ENCODE measurements around the gene MAJIN. TPM values are rescaled to one million over a fixed set of nuclear protein-coding genes. Genes with fewer than 3 reads are reported as not detected.

The MAJIN gene
- total and polyA plus RNA-seq, 2 experiments from 2014 or later = not detected

DNA sequence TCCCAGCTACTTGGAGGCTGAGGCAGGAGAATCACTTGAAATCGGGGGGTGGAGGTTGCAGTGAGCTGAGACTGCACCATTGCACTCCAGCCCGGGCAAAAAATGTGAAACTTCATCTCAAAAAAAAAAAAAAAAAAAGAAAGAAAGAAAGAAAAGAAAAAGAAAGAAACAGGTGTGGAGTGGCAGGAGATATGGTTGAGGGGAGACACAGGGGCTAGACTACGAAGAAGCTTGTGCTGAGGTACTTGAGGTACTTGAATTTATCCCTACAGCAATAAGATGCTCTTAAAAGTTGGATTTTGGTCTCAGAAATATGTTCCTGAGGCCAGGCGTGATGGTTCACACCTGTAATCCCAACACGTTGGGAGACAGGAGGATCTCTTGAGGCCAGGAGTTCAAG, 2.2 kb upstream of the MAJIN start:
- Histone ChIP-seq H3K9me2 (ENCODE audit: insufficient read depth) (no peaks in the 10 kb centered on the region), H3K4me1 (ENCODE audit: insufficient read depth) (no peaks in the 10 kb centered on the region), H3K79me2 (replicated peaks; ENCODE audit: insufficient read depth) (no peaks in the 10 kb centered on the region), H2AFZ (no peak overlapping the region), H3K27me3 (ENCODE audit: insufficient read depth) (peaks cover 26% of the 10 kb centered on the region), H3K4me2 (no peak overlapping the region), H3K4me3 (no peak overlapping the region), H3K36me3 (ENCODE audit: insufficient read depth) (no peaks in the 10 kb centered on the region), H4K20me1 (replicated peaks; ENCODE audit: insufficient read depth) (no peaks in the 10 kb centered on the region; the same call in 1 of the 2 replicates), H3K27ac (ENCODE audit: low read depth) (no peak overlapping the region), H3F3A (replicated peaks; ENCODE audit: low read depth) (no peaks in the 10 kb centered on the region)
- ATAC-seq = no peak
- Mint-ChIP-seq H3K27me3 (ENCODE audit: insufficient read depth, low read depth, poor library complexity) (peaks cover 10% of the 10 kb centered on the region), H3K9me3 (peaks cover 3% of the 10 kb centered on the region; the same call in 1 of the 3 replicates), H3K36me3 (ENCODE audit: low read depth) (no peaks in the 10 kb centered on the region), H3K4me1 (no peaks in the 10 kb centered on the region), H3K27ac (no peak overlapping the region), H3K4me3 (no peak overlapping the region)
- no peak for DNase-seq (ENCODE audit: low spot score)
- no peak for TF ChIP-seq CREB1 (CRISPR knock-in tag; IDR thresholded peaks at IDR 0.05; ENCODE audit: low read depth)

DNA sequence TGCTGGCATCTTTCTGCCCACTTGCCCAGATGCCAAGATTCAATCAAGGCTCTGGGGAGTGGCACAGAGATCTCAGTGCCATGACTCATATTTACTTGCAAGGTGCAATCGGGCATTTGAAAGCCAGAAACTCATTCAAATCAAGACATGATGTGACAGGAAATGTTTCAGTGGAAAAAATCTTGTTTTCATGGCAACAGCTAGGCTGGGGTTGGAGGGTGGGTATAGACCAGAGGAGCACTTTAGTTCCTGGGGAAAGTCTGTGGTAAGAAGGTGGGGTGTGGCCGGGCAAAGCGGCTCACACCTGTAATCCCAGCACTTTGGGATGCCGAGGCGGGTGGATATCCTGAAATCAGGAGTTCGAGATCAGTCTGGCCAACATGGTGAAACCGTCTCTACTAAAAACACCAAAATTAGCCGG, 1.2 kb downstream of the MAJIN start:
- no peak overlapping the region for H3K4me3 Mint-ChIP-seq
- no peaks in the 10 kb centered on the region for H3K36me3 Mint-ChIP-seq (ENCODE audit: low read depth)
- H3K36me3 ChIP-seq (ENCODE audit: insufficient read depth) = no peaks in the 10 kb centered on the region
- no peaks in the 10 kb centered on the region for H3K4me1 Mint-ChIP-seq
- peaks cover 10% of the 10 kb centered on the region for H3K27me3 Mint-ChIP-seq (ENCODE audit: insufficient read depth, low read depth, poor library complexity)
- no peak overlapping the region for H3K4me3 ChIP-seq
- H3K9me3 Mint-ChIP-seq = peaks cover 3% of the 10 kb centered on the region; the same call in 1 of the 3 replicates
- H3K27me3 ChIP-seq (ENCODE audit: insufficient read depth) = peaks cover 26% of the 10 kb centered on the region
- H4K20me1 ChIP-seq (replicated peaks; ENCODE audit: insufficient read depth) = no peaks in the 10 kb centered on the region; the same call in 1 of the 2 replicates
- no peak overlapping the region for H3K27ac Mint-ChIP-seq
- no peak for ATAC-seq
- no peaks in the 10 kb centered on the region for H3K79me2 ChIP-seq (replicated peaks; ENCODE audit: insufficient read depth)
- H2AFZ ChIP-seq = no peak overlapping the region
- H3K4me2 ChIP-seq = no peak overlapping the region
- no peaks in the 10 kb centered on the region for H3K4me1 ChIP-seq (ENCODE audit: insufficient read depth)
- no peaks in the 10 kb centered on the region for H3F3A ChIP-seq (replicated peaks; ENCODE audit: low read depth)
- no peak overlapping the region for H3K27ac ChIP-seq (ENCODE audit: low read depth)
- no peak for DNase-seq (ENCODE audit: low spot score)
- no peaks in the 10 kb centered on the region for H3K9me2 ChIP-seq (ENCODE audit: insufficient read depth)
- no peak for TF ChIP-seq CREB1 (CRISPR knock-in tag; IDR thresholded peaks at IDR 0.05; ENCODE audit: low read depth)

DNA sequence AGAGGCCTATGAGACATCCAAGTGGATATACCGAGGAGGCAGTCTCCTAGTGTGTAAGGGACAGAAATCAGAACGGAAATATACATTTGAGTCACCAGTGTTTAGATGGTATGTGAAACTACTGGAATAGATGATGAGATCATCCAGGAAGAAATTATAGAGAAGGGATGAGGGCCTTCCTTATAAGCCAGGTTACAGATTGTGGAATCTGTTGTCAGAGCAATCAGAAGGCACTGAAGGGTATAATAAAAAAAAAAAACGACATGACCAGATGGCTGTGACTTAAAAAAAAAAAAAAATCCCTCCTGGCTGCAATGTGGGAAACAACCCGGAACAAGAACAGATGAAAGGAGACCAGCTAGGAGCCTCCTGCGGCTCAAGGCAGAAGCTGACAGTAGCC, 2.7 kb downstream of the MAJIN start:
- Histone ChIP-seq H3K27me3 (ENCODE audit: insufficient read depth) (peaks cover 26% of the 10 kb centered on the region), H3K4me1 (ENCODE audit: insufficient read depth) (no peaks in the 10 kb centered on the region), H3K9me2 (ENCODE audit: insufficient read depth) (no peaks in the 10 kb centered on the region), H3K79me2 (replicated peaks; ENCODE audit: insufficient read depth) (no peaks in the 10 kb centered on the region), H3K27ac (ENCODE audit: low read depth) (no peak overlapping the region), H3K36me3 (ENCODE audit: insufficient read depth) (no peaks in the 10 kb centered on the region), H3K4me2 (no peak overlapping the region), H2AFZ (no peak overlapping the region), H3K4me3 (no peak overlapping the region), H3F3A (replicated peaks; ENCODE audit: low read depth) (no peaks in the 10 kb centered on the region), H4K20me1 (replicated peaks; ENCODE audit: insufficient read depth) (no peaks in the 10 kb centered on the region; the same call in 1 of the 2 replicates)
- peaks cover 3% of the 10 kb centered on the region; the same call in 1 of the 3 replicates for H3K9me3 Mint-ChIP-seq
- no peak overlapping the region for H3K27ac Mint-ChIP-seq
- no peaks in the 10 kb centered on the region for H3K36me3 Mint-ChIP-seq (ENCODE audit: low read depth)
- H3K4me3 Mint-ChIP-seq = no peak overlapping the region
- TF ChIP-seq, protein P1, sequence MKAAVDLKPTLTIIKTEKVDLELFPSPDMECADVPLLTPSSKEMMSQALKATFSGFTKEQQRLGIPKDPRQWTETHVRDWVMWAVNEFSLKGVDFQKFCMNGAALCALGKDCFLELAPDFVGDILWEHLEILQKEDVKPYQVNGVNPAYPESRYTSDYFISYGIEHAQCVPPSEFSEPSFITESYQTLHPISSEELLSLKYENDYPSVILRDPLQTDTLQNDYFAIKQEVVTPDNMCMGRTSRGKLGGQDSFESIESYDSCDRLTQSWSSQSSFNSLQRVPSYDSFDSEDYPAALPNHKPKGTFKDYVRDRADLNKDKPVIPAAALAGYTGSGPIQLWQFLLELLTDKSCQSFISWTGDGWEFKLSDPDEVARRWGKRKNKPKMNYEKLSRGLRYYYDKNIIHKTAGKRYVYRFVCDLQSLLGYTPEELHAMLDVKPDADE (IDR thresholded peaks at IDR 0.05) = no peak
- DNase-seq (ENCODE audit: low spot score) (no peak), ATAC-seq (no peak)
- peaks cover 10% of the 10 kb centered on the region for H3K27me3 Mint-ChIP-seq (ENCODE audit: insufficient read depth, low read depth, poor library complexity)
- H3K4me1 Mint-ChIP-seq = no peaks in the 10 kb centered on the region

DNA sequence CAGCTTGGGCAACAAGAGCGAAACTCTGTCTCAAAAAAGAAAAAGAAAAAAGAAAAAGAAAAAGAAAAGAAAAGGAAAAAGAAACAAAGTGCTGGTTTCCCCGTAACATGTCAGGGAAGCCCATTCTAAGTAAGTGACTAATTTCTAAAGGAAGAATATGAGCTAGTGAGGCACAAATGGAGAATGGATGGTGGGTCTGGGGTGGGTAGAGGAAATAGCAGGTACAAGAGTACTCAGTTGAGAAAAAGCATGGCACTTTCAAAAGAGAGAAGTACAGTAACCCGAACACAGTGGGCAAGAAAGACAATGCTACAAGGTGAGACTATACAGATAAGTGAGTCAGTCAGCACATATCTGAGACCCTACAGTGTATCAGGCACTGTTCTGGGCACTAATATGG, 4.5 kb downstream of the MAJIN start:
- Histone ChIP-seq H3K4me3 (no peak overlapping the region), H3K79me2 (replicated peaks; ENCODE audit: insufficient read depth) (no peaks in the 10 kb centered on the region), H3K9me2 (ENCODE audit: insufficient read depth) (no peaks in the 10 kb centered on the region), H3K4me2 (no peak overlapping the region), H3K27ac (ENCODE audit: low read depth) (no peak overlapping the region), H4K20me1 (replicated peaks; ENCODE audit: insufficient read depth) (no peaks in the 10 kb centered on the region; the same call in 1 of the 2 replicates), H3F3A (replicated peaks; ENCODE audit: low read depth) (no peaks in the 10 kb centered on the region), H3K4me1 (ENCODE audit: insufficient read depth) (no peaks in the 10 kb centered on the region), H2AFZ (no peak overlapping the region), H3K36me3 (ENCODE audit: insufficient read depth) (no peaks in the 10 kb centered on the region), H3K27me3 (ENCODE audit: insufficient read depth) (peaks cover 19% of the 10 kb centered on the region)
- ATAC-seq (no peak), DNase-seq (ENCODE audit: low spot score) (no peak)
- Mint-ChIP-seq H3K4me1 (no peaks in the 10 kb centered on the region), H3K4me3 (no peak overlapping the region), H3K36me3 (ENCODE audit: low read depth) (no peaks in the 10 kb centered on the region), H3K27ac (no peak overlapping the region), H3K9me3 (peaks cover 3% of the 10 kb centered on the region; the same call in 1 of the 3 replicates), H3K27me3 (ENCODE audit: insufficient read depth, low read depth, poor library complexity) (peaks cover 13% of the 10 kb centered on the region)
- TF ChIP-seq, protein P2, sequence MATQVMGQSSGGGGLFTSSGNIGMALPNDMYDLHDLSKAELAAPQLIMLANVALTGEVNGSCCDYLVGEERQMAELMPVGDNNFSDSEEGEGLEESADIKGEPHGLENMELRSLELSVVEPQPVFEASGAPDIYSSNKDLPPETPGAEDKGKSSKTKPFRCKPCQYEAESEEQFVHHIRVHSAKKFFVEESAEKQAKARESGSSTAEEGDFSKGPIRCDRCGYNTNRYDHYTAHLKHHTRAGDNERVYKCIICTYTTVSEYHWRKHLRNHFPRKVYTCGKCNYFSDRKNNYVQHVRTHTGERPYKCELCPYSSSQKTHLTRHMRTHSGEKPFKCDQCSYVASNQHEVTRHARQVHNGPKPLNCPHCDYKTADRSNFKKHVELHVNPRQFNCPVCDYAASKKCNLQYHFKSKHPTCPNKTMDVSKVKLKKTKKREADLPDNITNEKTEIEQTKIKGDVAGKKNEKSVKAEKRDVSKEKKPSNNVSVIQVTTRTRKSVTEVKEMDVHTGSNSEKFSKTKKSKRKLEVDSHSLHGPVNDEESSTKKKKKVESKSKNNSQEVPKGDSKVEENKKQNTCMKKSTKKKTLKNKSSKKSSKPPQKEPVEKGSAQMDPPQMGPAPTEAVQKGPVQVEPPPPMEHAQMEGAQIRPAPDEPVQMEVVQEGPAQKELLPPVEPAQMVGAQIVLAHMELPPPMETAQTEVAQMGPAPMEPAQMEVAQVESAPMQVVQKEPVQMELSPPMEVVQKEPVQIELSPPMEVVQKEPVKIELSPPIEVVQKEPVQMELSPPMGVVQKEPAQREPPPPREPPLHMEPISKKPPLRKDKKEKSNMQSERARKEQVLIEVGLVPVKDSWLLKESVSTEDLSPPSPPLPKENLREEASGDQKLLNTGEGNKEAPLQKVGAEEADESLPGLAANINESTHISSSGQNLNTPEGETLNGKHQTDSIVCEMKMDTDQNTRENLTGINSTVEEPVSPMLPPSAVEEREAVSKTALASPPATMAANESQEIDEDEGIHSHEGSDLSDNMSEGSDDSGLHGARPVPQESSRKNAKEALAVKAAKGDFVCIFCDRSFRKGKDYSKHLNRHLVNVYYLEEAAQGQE (IDR thresholded peaks at IDR 0.05; ENCODE audit: unreplicated experiment) = no peak
- TF ChIP-seq EZH2phosphoT487 (IDR thresholded peaks at IDR 0.05; ENCODE audit: unreplicated experiment) = no peak
- no peak for TF ChIP-seq EZH2 (IDR thresholded peaks at IDR 0.05; ENCODE audit: low read depth, unreplicated experiment)
